Natural killer cell (primary cell): ENCODE measurements around the gene INMT. TPM values are rescaled to one million over a fixed set of nuclear protein-coding genes. Genes with fewer than 3 reads are reported as not detected.

ENCODE experiments used
- ATAC-seq, 3 donors: fragments of 150-1000 bp in 2 of 3; fragments of 200-7000 bp in 1 of 3; cut with Tn5 transposase; 1 replicate in 1 of 3; 2 replicates in 2 of 3; pipeline ENCODE4 v1.10.0; 2021; ENCODE audit warnings: mild to moderate bottlenecking in 2 of 3, moderate library complexity in 2 of 3
- DNase-seq, 2 donors: peaks; one replicate each; pipeline versions ENCODE4 v3.0.0 to v3.0.0-alpha.2; 2013 to 2021; ENCODE audit warnings: mixed read lengths in 1 of 2
- H3K27ac ChIP-seq: one replicate; pipeline ENCODE4 v1.5.1; 2013; ENCODE audit warnings: mild to moderate bottlenecking, low read length
- H3K27me3 ChIP-seq: one replicate; pipeline ENCODE4 v1.6.1; 2013; ENCODE audit warnings: low read length; ENCODE audit not compliant: control insufficient read depth, insufficient read depth
- H3K36me3 ChIP-seq: one replicate; pipeline ENCODE4 v1.6.1; 2013; ENCODE audit warnings: low read length; ENCODE audit not compliant: control insufficient read depth, insufficient read depth
- H3K4me1 ChIP-seq: one replicate; pipeline ENCODE4 v1.6.1; 2013; ENCODE audit warnings: low read length; ENCODE audit not compliant: control insufficient read depth, insufficient read depth
- H3K4me3 ChIP-seq: one replicate; pipeline ENCODE4 v1.5.1; 2013; ENCODE audit warnings: low read length
- H3K9me3 ChIP-seq: one replicate; pipeline ENCODE4 v1.6.1; 2013; ENCODE audit warnings: low read length; ENCODE audit not compliant: control insufficient read depth, insufficient read depth
- H3K27ac Mint-ChIP-seq, 2 donors: one replicate each; pipeline ENCODE4 v1.8.0; 2022; ENCODE audit warnings: mild to moderate bottlenecking in 2 of 2, mixed read lengths in 2 of 2, moderate library complexity in 1 of 2
- H3K27me3 Mint-ChIP-seq, 2 donors: one replicate each; pipeline ENCODE4 v1.8.0; 2022; ENCODE audit warnings: low read depth in 2 of 2, mixed read lengths in 2 of 2
- H3K36me3 Mint-ChIP-seq: one replicate; pipeline ENCODE4 v1.8.0; 2022; ENCODE audit warnings: mixed read lengths
- H3K4me1 Mint-ChIP-seq, 2 donors: one replicate each; pipeline ENCODE4 v1.8.0; 2022; ENCODE audit warnings: mixed read lengths in 2 of 2
- H3K4me3 Mint-ChIP-seq: one replicate; pipeline ENCODE4 v1.8.0; 2022; ENCODE audit warnings: mild to moderate bottlenecking, moderate library complexity, mixed read lengths
- H3K9me3 Mint-ChIP-seq, 2 donors: one replicate each; pipeline ENCODE4 v1.8.0; 2022; ENCODE audit warnings: mixed read lengths in 2 of 2
- CTCF ChIP-seq: fragments of 200-600 bp; IDR thresholded peaks from one replicate; pipeline ENCODE4 v1.8.0; 2022; ENCODE audit warnings: antibody characterized with exemption
- WGBS: methylation state at CpG from one replicate; pipeline ENCODE4 v1.1.7; 2013; ENCODE audit warnings: missing lambda C conversion rate; ENCODE audit not compliant: insufficient coverage; 5-methylcytosine and 5-hydroxymethylcytosine counted together
- intact Hi-C: fragments of 100-400 bp; cut with micrococcal nuclease; formaldehyde crosslinking; loops from one replicate; pipeline ENCODE4 v1.14.2; 2022
- total RNA-seq, 4 donors: library from RNA; stranded (reverse); fragments of 120-200 nt in 1 of 4; gene quantifications; one replicate each; pipeline versions ENCODE4 v1.2.3 to v1.2.4, GENCODE V29; 2013 to 2022

Gene INMT
- total RNA-seq, 3 donors from 2014 or later (not counting 1 experiment from before 2014, with no cell fraction given), result 0.56 to 1.0 TPM; not detected in 1

- peaks cover 37% of the 10 kb centered on the region for H3K4me1 ChIP-seq
- 51% methylated on average over 14 of the region's 14 CpGs for WGBS
- Mint-ChIP-seq H3K4me1 (peaks cover 40 to 44% of the 10 kb centered on the region in 2 donors), H3K36me3 (no peaks in the 10 kb centered on the region), H3K9me3 (no peaks in the 10 kb centered on the region), H3K27me3 (no peaks in the 10 kb centered on the region), H3K27ac (no peak overlapping the region), H3K4me3 (no peak overlapping the region)
- intact Hi-C loops, result loop anchor here (1.0 to 5.0 kb wide), 5 partner anchors 14 to 230 kb away; partner anchors contain the start of gene CRHR2
- no peaks in the 10 kb centered on the region for H3K36me3 ChIP-seq
- ATAC-seq (peak; percentile 52 to 77 (median 77)), DNase-seq (peak; percentile 76 to 87)
- H3K27ac ChIP-seq, result no peak overlapping the region
- no peaks in the 10 kb centered on the region for H3K9me3 ChIP-seq
- H3K4me3 ChIP-seq, result no peak overlapping the region
- H3K27me3 ChIP-seq, result no peaks in the 10 kb centered on the region
- peak; percentile 99 for TF ChIP-seq CTCF
These were observed 11.3 kb upstream of the INMT start for GRCh38 chr7:30740417-30741181.

- H3K36me3 ChIP-seq, result no peaks in the 10 kb centered on the region
- H3K27me3 Mint-ChIP-seq, result no peaks in the 10 kb centered on the region
These were observed 10.6 kb upstream of the INMT start for GRCh38 chr7:30741289-30741688.

GRCh38 chr7:30743371-30744074 lies 8.4 kb upstream of the INMT start:
- Histone ChIP-seq H3K27me3 (no peaks in the 10 kb centered on the region), H3K9me3 (no peaks in the 10 kb centered on the region), H3K4me3 (no peak overlapping the region), H3K36me3 (no peaks in the 10 kb centered on the region), H3K27ac (no peak overlapping the region), H3K4me1 (peaks cover 24% of the 10 kb centered on the region)
- WGBS, result 77% methylated on average over 8 of the region's 8 CpGs
- ATAC-seq (no peak), DNase-seq (no peak)
- TF ChIP-seq CTCF, result no peak
- no peaks in the 10 kb centered on the region for H3K27me3 Mint-ChIP-seq
- no peaks in the 10 kb centered on the region for H3K9me3 Mint-ChIP-seq
- intact Hi-C loops, result loop anchor here (5.0 kb wide), 1 partner anchor 61 kb away; the partner anchor contains the start of gene CRHR2
- H3K36me3 Mint-ChIP-seq, result no peaks in the 10 kb centered on the region
- peaks cover 22 to 25% of the 10 kb centered on the region in 2 donors for H3K4me1 Mint-ChIP-seq
- H3K4me3 Mint-ChIP-seq, result no peak overlapping the region
- peak overlapping the region; percentile 29 to 69 for H3K27ac Mint-ChIP-seq

More at GRCh38 chr7:30741289-30741688, 10.6 kb upstream of the INMT start:
- H3K9me3 ChIP-seq, result no peaks in the 10 kb centered on the region
- peaks cover 30% of the 10 kb centered on the region for H3K4me1 ChIP-seq
- no peak overlapping the region for H3K27ac Mint-ChIP-seq
- H3K27me3 ChIP-seq, result no peaks in the 10 kb centered on the region
- TF ChIP-seq CTCF, result no peak
- intact Hi-C loops, result loop anchor here (2.0 to 5.0 kb wide), 2 partner anchors 14 to 59 kb away; partner anchors contain the start of gene CRHR2
- ATAC-seq (no peak), DNase-seq (no peak)
- H3K9me3 Mint-ChIP-seq, result no peaks in the 10 kb centered on the region
- H3K4me3 ChIP-seq, result no peak overlapping the region
- 87% methylated on average over 8 of the region's 8 CpGs for WGBS
- no peaks in the 10 kb centered on the region for H3K36me3 Mint-ChIP-seq
- no peak overlapping the region for H3K27ac ChIP-seq
- peaks cover 40% of the 10 kb centered on the region in 2 donors for H3K4me1 Mint-ChIP-seq
- no peak overlapping the region for H3K4me3 Mint-ChIP-seq
